ENCODE data around the gene PFN3. TPM values are rescaled to one million over a fixed set of nuclear protein-coding genes. Genes with fewer than 3 reads are reported as not detected.

Gene PFN3
- total and polyA plus RNA-seq, 2 of the 4 experiments (the other 2 are of a cell fraction) = not detected

- POLR2A ChIA-PET (ENCODE audit: unreplicated experiment) = no interaction called here
- peaks cover 4% of the 10 kb centered on the region; the same call in 1 of the 2 replicates for H3K4me1 ChIP-seq (ENCODE audit: control insufficient read depth, insufficient read depth, low read length)
- no peaks in the 10 kb centered on the region for H3K9me1 ChIP-seq (ENCODE audit: insufficient read depth, low read length)
- no peak overlapping the region for H2BK15ac ChIP-seq (ENCODE audit: low read depth, low read length)
- TF ChIP-seq, protein P1, sequence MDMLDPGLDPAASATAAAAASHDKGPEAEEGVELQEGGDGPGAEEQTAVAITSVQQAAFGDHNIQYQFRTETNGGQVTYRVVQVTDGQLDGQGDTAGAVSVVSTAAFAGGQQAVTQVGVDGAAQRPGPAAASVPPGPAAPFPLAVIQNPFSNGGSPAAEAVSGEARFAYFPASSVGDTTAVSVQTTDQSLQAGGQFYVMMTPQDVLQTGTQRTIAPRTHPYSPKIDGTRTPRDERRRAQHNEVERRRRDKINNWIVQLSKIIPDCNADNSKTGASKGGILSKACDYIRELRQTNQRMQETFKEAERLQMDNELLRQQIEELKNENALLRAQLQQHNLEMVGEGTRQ (IDR thresholded peaks at IDR 0.05; ENCODE audit: low read depth, low read length) = no peak
- no peak for TF ChIP-seq RAD21 (IDR thresholded peaks at IDR 0.05; ENCODE audit: low read length)
- 100% methylated on average over 1 of the region's 2 CpGs; no CpG with 5 or more reads in 1 of the 2 experiments for WGBS, 2 experiments (ENCODE audit: extremely low coverage in 2 of 2, insufficient read length in 1 of 2)
- no peaks in the 10 kb centered on the region for H3K79me1 ChIP-seq (ENCODE audit: low read depth in 1 of 2, low read length in 2 of 2)
- no peaks in the 10 kb centered on the region for H3K36me3 ChIP-seq (ENCODE audit: control insufficient read depth, insufficient read depth, low read length)
- DNase-seq (no peak), ATAC-seq (ENCODE audit: low read depth) (no peak)
- H3K27me3 ChIP-seq (ENCODE audit: control insufficient read depth, insufficient read depth, low read length) = peaks cover 46% of the 10 kb centered on the region
- in situ Hi-C loops (cut with MboI; ENCODE audit: low sequenced_read_pairs) = loop anchor here (5.0 kb wide), 1 partner anchor 42 kb away; the partner anchor contains the start of gene PRR7
- no peak overlapping the region for H3K23ac ChIP-seq (ENCODE audit: low read depth, low read length)
- H2AK5ac ChIP-seq (ENCODE audit: low read depth, low read length) = 0 out of 2 replicates have a peak overlapping the region, but pooled peaks have one; percentile 40
- H2BK120ac ChIP-seq (ENCODE audit: low read depth, low read length) = no peak overlapping the region
- dilution Hi-C loops (cut with HindIII; ENCODE audit: low sequenced_read_pairs, unreplicated experiment) = no loop called here
- H2AFZ ChIP-seq (replicated peaks; ENCODE audit: low read length, poor library complexity) = no peak overlapping the region
- H2BK20ac ChIP-seq (ENCODE audit: low read depth, low read length) = no peak overlapping the region
- intact Hi-C loops (cut with micrococcal nuclease) = loop anchor here (2.0 kb wide), 1 partner anchor 41 kb away; the partner anchor contains the start of gene PRR7
- H4K91ac ChIP-seq (ENCODE audit: insufficient read depth, low read depth, low read length) = no peak overlapping the region
- CTCF ChIA-PET = interaction anchor here (2.2 to 5.4 kb wide), 4 partner anchors 14 to 48 kb away, joined by 13 to 56 read pairs (median 36); partner anchors contain the start of genes GRK6 and PRR7
- no peak overlapping the region for H3K27ac ChIP-seq (ENCODE audit: insufficient read depth, low read length)
- H2AK9ac ChIP-seq (replicated peaks; ENCODE audit: low read depth, low read length, poor library complexity) = no peak overlapping the region
- H4K20me1 ChIP-seq (ENCODE audit: insufficient read depth, low read length) = no peaks in the 10 kb centered on the region
- no TSS peak for BruUV-seq (replicated peaks)
- H2BK5ac ChIP-seq (ENCODE audit: low read depth, low read length, poor library complexity, severe bottlenecking) = no peak overlapping the region
- H3K4me2 ChIP-seq (ENCODE audit: low read depth, low read length) = no peak overlapping the region
- H3K4me3 ChIP-seq (ENCODE audit: insufficient read depth, low read depth, low read length) = no peak overlapping the region
- H3K4ac ChIP-seq (ENCODE audit: low read depth, low read length) = no peak overlapping the region
- H3K9me3 ChIP-seq (ENCODE audit: control insufficient read depth, insufficient read depth, low read length) = peaks cover 2% of the 10 kb centered on the region; the same call in 1 of the 2 replicates
- no peak overlapping the region for H3K56ac ChIP-seq (ENCODE audit: extremely low read depth, insufficient read depth, low read length)
- H4K5ac ChIP-seq (ENCODE audit: low read depth, low read length) = no peak overlapping the region
- no peak overlapping the region for H3K14ac ChIP-seq (replicated peaks; ENCODE audit: low read depth, low read length)
- H3K9ac ChIP-seq (ENCODE audit: low read depth, low read length) = no peak overlapping the region
- no peak overlapping the region for H3K18ac ChIP-seq (ENCODE audit: low read depth, low read length)
- no peak overlapping the region for H4K8ac ChIP-seq (ENCODE audit: low read depth in 2 of 2, low read length in 2 of 2)
Measured at GRCh38 chr5:177405312-177405711, 4.9 kb upstream of the PFN3 start.

Measured in IMR-90 (cell line).